ENCODE data around the gene PPHLN1. TPM values are rescaled to one million over a fixed set of nuclear protein-coding genes. Genes with fewer than 3 reads are reported as not detected.

Gene PPHLN1
- total RNA-seq, 1 experiment from 2014 or later, result 87.6 TPM

- Histone ChIP-seq H3K4me1 (peaks cover 6% of the 10 kb centered on the region; the same call in 1 of the 2 replicates), H3K9me3 (no peaks in the 10 kb centered on the region), H3K27me3 (replicated peaks; ENCODE audit: control insufficient read depth, insufficient read depth, low read length) (no peaks in the 10 kb centered on the region), H3K36me3 (ENCODE audit: control insufficient read depth, insufficient read depth, low read length) (no peaks in the 10 kb centered on the region), H3K4me3 (ENCODE audit: low read depth, low read length) (no peak overlapping the region)
- no peak for DNase-seq
- intact Hi-C loops (cut with micrococcal nuclease; ENCODE audit: unreplicated experiment), result loop anchor here (5.0 kb wide), 2 partner anchors 106 to 441 kb away; partner anchors contain the start of gene PRICKLE1
- Mint-ChIP-seq H3K27me3 (ENCODE audit: insufficient read depth, unreplicated experiment) (no peaks in the 10 kb centered on the region), H3K4me3 (ENCODE audit: unreplicated experiment) (no peak overlapping the region), H3K36me3 (ENCODE audit: insufficient read depth, unreplicated experiment) (peaks cover 9% of the 10 kb centered on the region), H3K4me1 (ENCODE audit: low read depth, unreplicated experiment) (no peaks in the 10 kb centered on the region), H3K9me3 (ENCODE audit: unreplicated experiment) (no peaks in the 10 kb centered on the region), H3K27ac (ENCODE audit: unreplicated experiment) (no peak overlapping the region)
- TF ChIP-seq CTCF (IDR thresholded peaks at IDR 0.05; ENCODE audit: insufficient read depth in 1 of 2, low read depth in 1 of 2, low read length in 1 of 2, severe bottlenecking in 1 of 2, unreplicated experiment in 1 of 2), result no peak
- CTCF ChIA-PET, result interaction anchor here (1.1 to 1.2 kb wide), 2 partner anchors 10 to 88 kb away, joined by 3 to 4 read pairs; no protein-coding TSS in a partner anchor
- BruUV-seq (replicated peaks), result no TSS peak
- POLR2A ChIA-PET, result no interaction called here
Measured at GRCh38 chr12:42481368-42481767, 155.4 kb downstream of the PPHLN1 start.

- no peaks in the 10 kb centered on the region for H3K9me3 ChIP-seq
- CTCF ChIA-PET, result interaction anchor here (0.6 to 3.4 kb wide), 12 partner anchors 8 to 917 kb away, joined by 3 to 58 read pairs (median 3); no protein-coding TSS in a partner anchor
- BruUV-seq (replicated peaks), result no TSS peak
- no peaks in the 10 kb centered on the region for H3K27me3 ChIP-seq (replicated peaks; ENCODE audit: control insufficient read depth, insufficient read depth, low read length)
- H3K36me3 ChIP-seq (ENCODE audit: control insufficient read depth, insufficient read depth, low read length), result no peaks in the 10 kb centered on the region
- no peak for TF ChIP-seq CTCF (IDR thresholded peaks at IDR 0.05; ENCODE audit: insufficient read depth in 1 of 2, low read depth in 1 of 2, low read length in 1 of 2, severe bottlenecking in 1 of 2, unreplicated experiment in 1 of 2)
- intact Hi-C loops (cut with micrococcal nuclease; ENCODE audit: unreplicated experiment), result loop anchor here (5.0 kb wide), 2 partner anchors 105 to 440 kb away; partner anchors contain the start of gene PRICKLE1
- no peaks in the 10 kb centered on the region for H3K27me3 Mint-ChIP-seq (ENCODE audit: insufficient read depth, unreplicated experiment)
- H3K36me3 Mint-ChIP-seq (ENCODE audit: insufficient read depth, unreplicated experiment), result peaks cover 9% of the 10 kb centered on the region
- no peak for DNase-seq
- H3K4me3 Mint-ChIP-seq (ENCODE audit: unreplicated experiment), result peak overlapping the region; percentile 92
- peak overlapping the region; percentile 54 for H3K4me3 ChIP-seq (ENCODE audit: low read depth, low read length)
- POLR2A ChIA-PET, result no interaction called here
- no peak overlapping the region for H3K27ac Mint-ChIP-seq (ENCODE audit: unreplicated experiment)
- H3K9me3 Mint-ChIP-seq (ENCODE audit: unreplicated experiment), result no peaks in the 10 kb centered on the region
- peaks cover 6% of the 10 kb centered on the region; the same call in 1 of the 2 replicates for H3K4me1 ChIP-seq
- no peaks in the 10 kb centered on the region for H3K4me1 Mint-ChIP-seq (ENCODE audit: low read depth, unreplicated experiment)
Measured at GRCh38 chr12:42482041-42482747, 156.2 kb downstream of the PPHLN1 start.

GRCh38 chr12:42482748-42483520, 157.0 kb downstream of the PPHLN1 start:
- Histone ChIP-seq H3K9me3 (no peaks in the 10 kb centered on the region), H3K4me1 (peaks cover 6% of the 10 kb centered on the region; the same call in 1 of the 2 replicates), H3K36me3 (ENCODE audit: control insufficient read depth, insufficient read depth, low read length) (no peaks in the 10 kb centered on the region), H3K27me3 (replicated peaks; ENCODE audit: control insufficient read depth, insufficient read depth, low read length) (no peaks in the 10 kb centered on the region), H3K4me3 (ENCODE audit: low read depth, low read length) (peak overlapping the region; percentile 54)
- no peaks in the 10 kb centered on the region for H3K27me3 Mint-ChIP-seq (ENCODE audit: insufficient read depth, unreplicated experiment)
- no peaks in the 10 kb centered on the region for H3K9me3 Mint-ChIP-seq (ENCODE audit: unreplicated experiment)
- TF ChIP-seq CTCF (IDR thresholded peaks at IDR 0.05; ENCODE audit: insufficient read depth in 1 of 2, low read depth in 1 of 2, low read length in 1 of 2, severe bottlenecking in 1 of 2, unreplicated experiment in 1 of 2), result peak; percentile 82 to 89
- BruUV-seq (replicated peaks), result no TSS peak
- CTCF ChIA-PET, result interaction anchor here (0.6 to 3.4 kb wide), 15 partner anchors 8 to 856 kb away, joined by 3 to 58 read pairs (median 3); no protein-coding TSS in a partner anchor
- H3K4me3 Mint-ChIP-seq (ENCODE audit: unreplicated experiment), result peak overlapping the region; percentile 92
- no peaks in the 10 kb centered on the region for H3K4me1 Mint-ChIP-seq (ENCODE audit: low read depth, unreplicated experiment)
- H3K36me3 Mint-ChIP-seq (ENCODE audit: insufficient read depth, unreplicated experiment), result peaks cover 9% of the 10 kb centered on the region
- no peak overlapping the region for H3K27ac Mint-ChIP-seq (ENCODE audit: unreplicated experiment)
- intact Hi-C loops (cut with micrococcal nuclease; ENCODE audit: unreplicated experiment), result loop anchor here (1.0 to 5.0 kb wide), 7 partner anchors 82 to 854 kb away; partner anchors contain the start of gene PRICKLE1
- POLR2A ChIA-PET, result no interaction called here
- peak; percentile 72 to 90 for DNase-seq
